C4-2B (cell line): ENCODE measurements around the gene CYTH2.

Experiments used
- CTCF ChIP-seq: fragments of 450-650 bp; conservative IDR thresholded peaks from 2 replicates; pipeline ENCODE4 v1.5.1; 2017; ENCODE audit warnings: mild to moderate bottlenecking
- ZFX ChIP-seq: fragments of 450-650 bp; IDR thresholded peaks from 2 replicates; pipeline ENCODE4 v1.6.1; 2017

DNA sequence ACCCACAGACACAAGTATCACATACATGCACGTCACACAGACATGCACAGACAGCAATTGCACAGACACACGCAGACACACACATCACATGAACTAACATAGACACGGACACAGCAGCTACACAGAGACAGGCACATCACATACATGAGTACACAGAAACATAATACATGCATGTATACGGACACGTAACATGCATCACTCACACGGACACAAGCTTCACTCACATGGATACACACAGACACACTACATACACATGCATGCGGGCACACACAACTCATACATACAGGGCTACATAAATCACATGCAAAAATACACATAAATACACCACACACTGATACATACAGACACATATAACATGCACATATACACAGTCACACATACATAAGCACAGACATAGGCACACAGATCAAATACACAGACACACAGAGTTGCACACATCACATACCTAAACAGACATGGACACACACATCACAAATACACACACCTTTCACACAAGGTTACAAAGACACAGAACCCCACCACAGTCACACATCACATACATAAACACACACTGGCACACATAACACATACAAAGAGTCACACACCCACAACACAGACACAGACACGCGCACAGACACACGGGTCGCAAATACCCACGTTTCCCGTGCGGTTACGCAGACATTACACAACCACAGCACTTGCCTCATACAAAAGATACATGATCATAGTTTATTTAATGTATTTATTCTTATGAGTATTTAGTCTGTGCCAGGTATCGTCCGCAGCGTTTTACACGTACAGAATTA lies 43.5 kb downstream of the CYTH2 start:
- TF ChIP-seq CTCF (no peak), ZFX (no peak)
